ENCODE data around the gene PDE2A. TPM values are rescaled to one million over a fixed set of nuclear protein-coding genes. Genes with fewer than 3 reads are reported as not detected.

The PDE2A gene
- polyA plus RNA-seq, 3 donors, result 0.18 to 1.7 (median 0.53) TPM

- Histone ChIP-seq H4K20me1 (ENCODE audit: insufficient read depth, low read length) (no peaks in the 10 kb centered on the region), H3K9ac (ENCODE audit: insufficient read depth, low read length, poor library complexity, severe bottlenecking) (no peak overlapping the region), H3K79me2 (ENCODE audit: insufficient read depth, low read length) (no peaks in the 10 kb centered on the region), H3K27ac (ENCODE audit: low read depth in 1 of 2, low read length in 2 of 2) (no peak overlapping the region), H3K4me3 (replicated peaks in 1 of 3; ENCODE audit: low read depth in 2 of 3, low read length in 3 of 3) (no peak overlapping the region), H3K36me3 (replicated peaks in 1 of 2; ENCODE audit: control insufficient read depth in 1 of 2, insufficient read depth in 2 of 2, low read length in 2 of 2) (no peaks in the 10 kb centered on the region), H3K9me3 (replicated peaks in 1 of 2; ENCODE audit: control insufficient read depth in 1 of 2, insufficient read depth in 1 of 2, low read length in 2 of 2) (no peaks in the 10 kb centered on the region), H3K4me1 (ENCODE audit: control insufficient read depth in 1 of 2, insufficient read depth in 2 of 2, low read length in 2 of 2) (peaks cover 11 to 12% of the 10 kb centered on the region in 2 donors), H3K4me2 (replicated peaks; ENCODE audit: extremely low read depth, low read length, poor library complexity, severe bottlenecking) (no peak overlapping the region), H3K27me3 (ENCODE audit: control insufficient read depth in 2 of 2, insufficient read depth in 2 of 2, low read length in 2 of 2) (peaks cover 3 to 60% of the 10 kb centered on the region in 2 donors), H2AFZ (ENCODE audit: insufficient read depth, low read depth, low read length, poor library complexity, severe bottlenecking) (no peak overlapping the region)
- intact Hi-C loops (cut with micrococcal nuclease), result no loop called here
- H3K27ac Mint-ChIP-seq, result no peak overlapping the region
- DNase-seq, result no peak
- peak overlapping the region in 1 of 2 donors; percentile 36 for H3K4me3 Mint-ChIP-seq
- H3K4me1 Mint-ChIP-seq, result peaks cover 19% of the 10 kb centered on the region
- WGBS (ENCODE audit: insufficient coverage), result 79% methylated on average over 4 of the region's 4 CpGs
- peaks cover 0 to 4% (median 0%) of the 10 kb centered on the region in 7 donors for H3K9me3 Mint-ChIP-seq
- TF ChIP-seq, protein P1, sequence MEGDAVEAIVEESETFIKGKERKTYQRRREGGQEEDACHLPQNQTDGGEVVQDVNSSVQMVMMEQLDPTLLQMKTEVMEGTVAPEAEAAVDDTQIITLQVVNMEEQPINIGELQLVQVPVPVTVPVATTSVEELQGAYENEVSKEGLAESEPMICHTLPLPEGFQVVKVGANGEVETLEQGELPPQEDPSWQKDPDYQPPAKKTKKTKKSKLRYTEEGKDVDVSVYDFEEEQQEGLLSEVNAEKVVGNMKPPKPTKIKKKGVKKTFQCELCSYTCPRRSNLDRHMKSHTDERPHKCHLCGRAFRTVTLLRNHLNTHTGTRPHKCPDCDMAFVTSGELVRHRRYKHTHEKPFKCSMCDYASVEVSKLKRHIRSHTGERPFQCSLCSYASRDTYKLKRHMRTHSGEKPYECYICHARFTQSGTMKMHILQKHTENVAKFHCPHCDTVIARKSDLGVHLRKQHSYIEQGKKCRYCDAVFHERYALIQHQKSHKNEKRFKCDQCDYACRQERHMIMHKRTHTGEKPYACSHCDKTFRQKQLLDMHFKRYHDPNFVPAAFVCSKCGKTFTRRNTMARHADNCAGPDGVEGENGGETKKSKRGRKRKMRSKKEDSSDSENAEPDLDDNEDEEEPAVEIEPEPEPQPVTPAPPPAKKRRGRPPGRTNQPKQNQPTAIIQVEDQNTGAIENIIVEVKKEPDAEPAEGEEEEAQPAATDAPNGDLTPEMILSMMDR (IDR thresholded peaks at IDR 0.05), result no peak
- H3K27me3 Mint-ChIP-seq (ENCODE audit: low read depth in 3 of 3), result peaks cover 49 to 79% (median 69%) of the 10 kb centered on the region in 3 donors
- peaks cover 0 to 2% of the 10 kb centered on the region in 2 donors for H3K36me3 Mint-ChIP-seq
Observed at GRCh38 chr11:72621008-72621610, 53.1 kb downstream of the PDE2A start.

DNA sequence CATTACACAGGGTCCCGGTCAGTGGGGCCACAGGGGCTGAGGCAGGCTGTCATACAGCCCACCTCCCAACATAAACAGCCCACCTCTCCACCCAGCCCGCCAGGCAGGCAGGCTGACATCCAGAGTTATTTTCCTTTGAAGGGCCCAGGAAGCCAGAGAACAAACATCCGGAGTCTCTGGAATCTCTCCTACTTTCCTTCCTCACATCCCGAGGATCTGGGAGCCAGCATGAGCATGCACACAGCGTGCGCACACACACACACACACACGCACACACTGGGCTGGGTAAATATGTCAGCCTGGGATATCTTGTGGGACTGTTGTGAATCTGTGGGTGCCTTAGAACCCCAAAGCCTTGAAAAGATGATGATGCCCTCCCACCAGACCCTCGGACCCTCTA, 55.4 kb downstream of the PDE2A start:
- no peaks in the 10 kb centered on the region for H3K36me3 Mint-ChIP-seq
- TF ChIP-seq, protein P1 (IDR thresholded peaks at IDR 0.05), result no peak
- Histone ChIP-seq H3K4me2 (replicated peaks; ENCODE audit: extremely low read depth, low read length, poor library complexity, severe bottlenecking) (no peak overlapping the region), H3K9ac (ENCODE audit: insufficient read depth, low read length, poor library complexity, severe bottlenecking) (no peak overlapping the region), H3K36me3 (replicated peaks in 1 of 2; ENCODE audit: control insufficient read depth in 1 of 2, insufficient read depth in 2 of 2, low read length in 2 of 2) (no peaks in the 10 kb centered on the region), H3K27me3 (ENCODE audit: control insufficient read depth in 2 of 2, insufficient read depth in 2 of 2, low read length in 2 of 2) (peaks cover 3 to 69% of the 10 kb centered on the region in 2 donors), H3K4me3 (replicated peaks in 1 of 3; ENCODE audit: low read depth in 2 of 3, low read length in 3 of 3) (no peak overlapping the region), H3K27ac (ENCODE audit: low read depth in 1 of 2, low read length in 2 of 2) (no peak overlapping the region), H4K20me1 (ENCODE audit: insufficient read depth, low read length) (peaks cover 8% of the 10 kb centered on the region), H2AFZ (ENCODE audit: insufficient read depth, low read depth, low read length, poor library complexity, severe bottlenecking) (no peak overlapping the region), H3K4me1 (ENCODE audit: control insufficient read depth in 1 of 2, insufficient read depth in 2 of 2, low read length in 2 of 2) (peaks cover 13 to 15% of the 10 kb centered on the region in 2 donors), H3K9me3 (replicated peaks in 1 of 2; ENCODE audit: control insufficient read depth in 1 of 2, insufficient read depth in 1 of 2, low read length in 2 of 2) (no peaks in the 10 kb centered on the region), H3K79me2 (ENCODE audit: insufficient read depth, low read length) (no peaks in the 10 kb centered on the region)
- H3K27ac Mint-ChIP-seq, result no peak overlapping the region
- peaks cover 12% of the 10 kb centered on the region for H3K4me1 Mint-ChIP-seq
- peaks cover 56 to 80% (median 68%) of the 10 kb centered on the region in 3 donors for H3K27me3 Mint-ChIP-seq (ENCODE audit: low read depth in 3 of 3)
- no peak for DNase-seq
- peaks cover 0 to 5% (median 2%) of the 10 kb centered on the region in 7 donors for H3K9me3 Mint-ChIP-seq
- intact Hi-C loops (cut with micrococcal nuclease), result no loop called here
- WGBS (ENCODE audit: insufficient coverage), result 100% methylated on average over 1 of the region's 8 CpGs
- H3K4me3 Mint-ChIP-seq, result peak overlapping the region in 1 of 2 donors; percentile 46
